Endodermal cell (in vitro differentiated cells): ENCODE measurements around the gene UPB1. TPM values are rescaled to one million over a fixed set of nuclear protein-coding genes. Genes with fewer than 3 reads are reported as not detected.

ENCODE experiments used
- DNase-seq: peaks from one replicate; pipeline ENCODE4 v3.0.0-alpha.2; 2017
- H3K27ac ChIP-seq: 2 replicates; pipeline ENCODE4 v1.5.1; 2013; ENCODE audit warnings: mild to moderate bottlenecking, low read depth, low read length, moderate library complexity
- H3K27me3 ChIP-seq: 2 replicates; pipeline ENCODE4 v1.6.1; 2013; ENCODE audit warnings: mild to moderate bottlenecking, low read length, moderate library complexity; ENCODE audit not compliant: insufficient read depth, control insufficient read depth, poor library complexity, severe bottlenecking
- H3K36me3 ChIP-seq: 2 replicates; pipeline ENCODE4 v1.7.0; 2013; ENCODE audit warnings: mild to moderate bottlenecking, low read length, moderate library complexity; ENCODE audit not compliant: control insufficient read depth, insufficient read depth
- H3K4me1 ChIP-seq: one replicate; pipeline ENCODE4 v1.7.0; 2013; ENCODE audit warnings: low read length; ENCODE audit not compliant: control insufficient read depth, insufficient read depth
- H3K4me3 ChIP-seq: 2 replicates; pipeline ENCODE4 v1.5.1; 2013; ENCODE audit warnings: mild to moderate bottlenecking, low read length, moderate library complexity
- H3K9ac ChIP-seq: 2 replicates; pipeline ENCODE4 v1.6.1; 2013; ENCODE audit warnings: mild to moderate bottlenecking, low read length, moderate library complexity; ENCODE audit not compliant: poor library complexity, severe bottlenecking; ENCODE audit errors: extremely low read depth
- H3K9me3 ChIP-seq: 2 replicates; pipeline ENCODE4 v1.6.1; 2013; ENCODE audit warnings: mild to moderate bottlenecking, low read length, moderate library complexity; ENCODE audit not compliant: control insufficient read depth
- H3K27ac Mint-ChIP-seq: 2 replicates; pipeline ENCODE4 v1.8.0; 2020; ENCODE audit warnings: mixed read lengths
- H3K27me3 Mint-ChIP-seq: 2 replicates; pipeline ENCODE4 v1.8.0; 2021; ENCODE audit warnings: mild to moderate bottlenecking, mixed read lengths; ENCODE audit not compliant: insufficient read depth
- H3K36me3 Mint-ChIP-seq: 2 replicates; pipeline ENCODE4 v1.8.0; 2020; ENCODE audit warnings: low read depth, mixed read lengths
- H3K4me1 Mint-ChIP-seq: 2 replicates; pipeline ENCODE4 v1.8.0; 2020; ENCODE audit warnings: mixed read lengths
- H3K4me3 Mint-ChIP-seq: 2 replicates; pipeline ENCODE4 v1.8.0; 2020; ENCODE audit warnings: mild to moderate bottlenecking, moderate library complexity, mixed read lengths
- H3K9me3 Mint-ChIP-seq: 2 replicates; pipeline ENCODE4 v1.8.0; 2020; ENCODE audit warnings: mild to moderate bottlenecking, mixed read lengths
- WGBS, 2 experiments: methylation state at CpG; one replicate each; pipeline versions ENCODE4 v1.1.5 to v1.1.7; 2013; ENCODE audit warnings: missing lambda C conversion rate in 2 of 2, mixed read lengths in 1 of 2; ENCODE audit not compliant: insufficient coverage in 1 of 2, insufficient read length in 1 of 2; 5-methylcytosine and 5-hydroxymethylcytosine counted together
- total RNA-seq, 2 donors: library from RNA; stranded (reverse); fragmentation: NEBNext Ultra II Directional in 1 of 2; extraction: Animal tissue kit (Norgen Biotek cat#: 25700) in 1 of 2; gene quantifications; 2 replicates in 1 of 2; 3 replicates in 1 of 2; pipeline ENCODE4 v1.2.1, GENCODE V29; 2021
- TF ChIP-seq, protein P1 (sequence below): fragments of 200-600 bp; sonication (generic); conservative IDR thresholded peaks from 2 replicates; pipeline ENCODE4 v1.5.0; 2021; ENCODE audit warnings: antibody characterized with exemption, mild to moderate bottlenecking

UPB1 gene
- total RNA-seq, 2 donors from 2014 or later: 0.40 TPM; not detected in 1

DNA sequence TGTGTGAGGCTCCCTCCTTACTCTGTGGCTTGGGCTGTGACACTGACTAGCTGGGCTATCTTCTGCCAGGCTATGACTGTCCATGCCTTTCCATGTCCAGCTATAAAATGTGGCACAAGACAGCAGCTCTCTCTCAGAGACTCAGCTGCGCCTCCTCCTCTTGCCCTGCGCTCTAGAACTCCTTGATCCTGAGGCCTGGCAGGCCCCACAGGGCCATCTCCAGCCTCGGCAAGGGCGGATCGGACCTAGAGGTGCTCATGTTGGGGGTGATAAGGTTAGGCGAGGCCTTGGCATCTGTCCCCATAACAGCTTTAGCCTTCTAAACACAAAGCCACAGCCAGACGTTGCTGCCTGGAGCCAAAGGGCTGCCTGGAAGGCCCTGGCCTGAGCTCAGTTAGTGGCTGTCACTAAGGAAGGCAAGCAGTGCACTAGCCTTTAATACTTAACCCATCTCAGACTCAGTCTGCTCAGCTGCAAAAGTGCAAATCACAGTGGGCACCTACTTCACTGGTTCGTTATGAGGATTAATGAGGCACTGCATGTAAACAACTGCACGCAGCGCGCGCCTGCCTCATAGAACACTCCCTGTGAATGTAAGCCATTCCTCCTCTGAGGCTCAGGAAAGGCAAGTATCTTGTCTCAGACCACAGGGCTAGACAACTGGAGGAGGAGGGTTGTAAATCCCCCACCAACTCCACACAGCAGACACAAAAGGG, 58.6 kb downstream of the UPB1 start:
- Histone ChIP-seq H3K4me1 (peaks cover 3% of the 10 kb centered on the region), H3K27me3 (no peaks in the 10 kb centered on the region), H3K9ac (peak overlapping the region; percentile 73), H3K36me3 (peaks cover 20% of the 10 kb centered on the region), H3K4me3 (peak overlapping the region; percentile 88), H3K27ac (no peak overlapping the region), H3K9me3 (no peaks in the 10 kb centered on the region)
- no peak for DNase-seq
- H3K36me3 Mint-ChIP-seq: peaks cover 19% of the 10 kb centered on the region
- H3K27ac Mint-ChIP-seq: peak overlapping the region; percentile 87
- no peaks in the 10 kb centered on the region for H3K9me3 Mint-ChIP-seq
- peaks cover 21% of the 10 kb centered on the region for H3K4me1 Mint-ChIP-seq
- H3K27me3 Mint-ChIP-seq: no peaks in the 10 kb centered on the region
- WGBS, 2 experiments: 80 to 88% methylated on average over 1 to 11 of the region's 12 CpGs
- H3K4me3 Mint-ChIP-seq: peak overlapping the region; percentile 99
- TF ChIP-seq, protein P1, sequence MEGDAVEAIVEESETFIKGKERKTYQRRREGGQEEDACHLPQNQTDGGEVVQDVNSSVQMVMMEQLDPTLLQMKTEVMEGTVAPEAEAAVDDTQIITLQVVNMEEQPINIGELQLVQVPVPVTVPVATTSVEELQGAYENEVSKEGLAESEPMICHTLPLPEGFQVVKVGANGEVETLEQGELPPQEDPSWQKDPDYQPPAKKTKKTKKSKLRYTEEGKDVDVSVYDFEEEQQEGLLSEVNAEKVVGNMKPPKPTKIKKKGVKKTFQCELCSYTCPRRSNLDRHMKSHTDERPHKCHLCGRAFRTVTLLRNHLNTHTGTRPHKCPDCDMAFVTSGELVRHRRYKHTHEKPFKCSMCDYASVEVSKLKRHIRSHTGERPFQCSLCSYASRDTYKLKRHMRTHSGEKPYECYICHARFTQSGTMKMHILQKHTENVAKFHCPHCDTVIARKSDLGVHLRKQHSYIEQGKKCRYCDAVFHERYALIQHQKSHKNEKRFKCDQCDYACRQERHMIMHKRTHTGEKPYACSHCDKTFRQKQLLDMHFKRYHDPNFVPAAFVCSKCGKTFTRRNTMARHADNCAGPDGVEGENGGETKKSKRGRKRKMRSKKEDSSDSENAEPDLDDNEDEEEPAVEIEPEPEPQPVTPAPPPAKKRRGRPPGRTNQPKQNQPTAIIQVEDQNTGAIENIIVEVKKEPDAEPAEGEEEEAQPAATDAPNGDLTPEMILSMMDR: no peak

DNA sequence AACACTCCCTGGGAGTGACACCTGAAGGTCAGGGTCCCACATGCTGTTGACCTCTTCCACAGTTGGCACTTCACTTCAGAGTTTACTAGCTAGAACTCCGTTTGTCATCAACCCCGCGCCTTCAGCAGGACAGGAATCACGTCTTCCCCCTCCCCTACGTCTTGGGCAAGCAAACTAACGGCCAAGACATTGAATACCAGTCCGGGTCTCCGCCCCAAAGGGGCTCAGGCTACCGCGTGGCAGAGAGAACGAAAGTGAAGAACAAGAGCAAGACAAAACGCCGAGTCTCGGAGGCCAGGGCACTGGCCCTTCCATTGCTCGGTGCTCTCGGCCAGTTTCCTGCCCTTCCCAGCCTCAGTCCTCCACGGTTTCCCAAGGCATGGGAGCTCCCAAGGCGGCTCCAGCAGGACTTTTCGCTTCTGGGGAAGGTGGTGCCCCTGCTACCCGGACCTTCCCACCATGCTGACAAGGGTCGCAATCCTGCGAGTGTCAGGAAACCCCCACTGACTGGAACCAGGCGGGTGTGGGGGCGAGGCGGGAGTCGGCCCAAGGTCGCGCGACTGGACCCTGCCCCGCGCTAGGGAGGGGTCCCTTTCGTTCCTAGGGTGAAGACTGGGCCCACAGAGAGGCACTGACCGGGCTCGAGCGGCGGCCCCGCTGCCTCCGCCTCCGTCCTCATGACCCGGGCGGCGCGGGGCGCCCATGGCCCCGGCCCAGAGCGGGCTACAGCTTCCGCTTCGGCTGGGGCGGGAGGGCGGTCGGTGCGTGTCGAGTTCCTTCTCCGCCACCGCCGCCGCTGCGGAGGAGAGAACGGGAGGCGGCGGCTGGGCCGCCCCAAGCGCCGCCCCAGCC, 59.4 kb downstream of the UPB1 start, which contains the start of gene GUCD1:
Gene GUCD1, minus strand, starts transcription at position 826 of the 852 bp plus-strand sequence. Its CDS starts 147 bp downstream, at position 679.
- 1 to 2% methylated on average over 39 to 64 of the region's 64 CpGs for WGBS, 2 experiments
- peak; percentile 68 for DNase-seq
- H3K27ac Mint-ChIP-seq: peak within 1 kb of the TSS; percentile 97

More for the DNA sequence above, 59.4 kb downstream of the UPB1 start, which contains the start of gene GUCD1:
- Histone ChIP-seq H3K27me3 (no peaks in the 10 kb centered on the region), H3K4me1 (peaks cover 3% of the 10 kb centered on the region), H3K9me3 (no peaks in the 10 kb centered on the region), H3K9ac (peak within 1 kb of the TSS; percentile 92), H3K27ac (peak within 1 kb of the TSS; percentile 91), H3K4me3 (peak within 1 kb of the TSS; percentile 93), H3K36me3 (peaks cover 28% of the 10 kb centered on the region)
- Mint-ChIP-seq H3K36me3 (peaks cover 21% of the 10 kb centered on the region), H3K4me1 (peaks cover 21% of the 10 kb centered on the region), H3K4me3 (peak within 1 kb of the TSS; percentile 99), H3K27me3 (no peaks in the 10 kb centered on the region), H3K9me3 (no peaks in the 10 kb centered on the region)
- TF ChIP-seq, protein P1: no peak
